SK-N-SH (cell line): ENCODE measurements around the gene CELF2. TPM values are rescaled to one million over a fixed set of nuclear protein-coding genes. Genes with fewer than 3 reads are reported as not detected.

Source experiments
- CTCF ChIA-PET: fragments of 300-600, 350-600 bp; formaldehyde crosslinking; extraction: SDS; loops from one replicate; lab custom pipeline; 2021; lab: Yijun Ruan, JAX
- POLR2A ChIA-PET: fragments of 350-600 bp; sonication (Branson Sonifier 250); formaldehyde crosslinking; extraction: SDS; loops from one replicate; lab custom pipeline; 2020; ENCODE audit warnings: antibody characterized with exemption, inconsistent platforms; lab: Yijun Ruan, JAX
- DNase-seq: peaks from one replicate; pipeline ENCODE4 v3.0.0; 2012
- H2AFZ ChIP-seq: fragments of 200-600 bp; sonication (generic); 2 replicates; pipeline ENCODE4 v1.8.1; 2016; ENCODE audit warnings: antibody characterized with exemption, mild to moderate bottlenecking, low read depth
- H3F3A ChIP-seq: fragments of 200-600 bp; sonication (generic); replicated peaks from 2 replicates; pipeline ENCODE3; 2016; ENCODE audit warnings: antibody characterized with exemption, mild to moderate bottlenecking; ENCODE audit not compliant: insufficient read depth
- H3K27ac ChIP-seq, 2 experiments: fragments of 200-500 bp in 1 of 2; fragments of 200-600 bp in 1 of 2; sonication (Bioruptor generic) in 1 of 2; sonication (generic), shearing (Covaris generic) in 1 of 2; 2 replicates each; pipeline versions ENCODE4 v1.5.1 to v1.6.1; 2014 to 2016; ENCODE audit warnings: low read depth in 2 of 2, inconsistent platforms in 1 of 2, low read length in 1 of 2, mild to moderate bottlenecking in 1 of 2, mixed read lengths in 1 of 2
- H3K27me3 ChIP-seq: fragments of 200-600 bp; sonication (generic), shearing (Covaris generic); 2 replicates; pipeline ENCODE4 v1.6.1; 2016; ENCODE audit warnings: mixed run types; ENCODE audit not compliant: insufficient read depth
- H3K36me3 ChIP-seq, 2 experiments: fragments of 200-500 bp in 1 of 2; fragments of 200-600 bp in 1 of 2; sonication (Bioruptor generic) in 1 of 2; sonication (generic) in 1 of 2; replicated peaks in 1 of 2; 2 replicates each; pipeline versions ENCODE3 to v1.5.1; 2014 to 2016; ENCODE audit warnings: low read length in 1 of 2, mild to moderate bottlenecking in 1 of 2; ENCODE audit not compliant: insufficient read depth in 2 of 2, control insufficient read depth in 1 of 2
- H3K4me1 ChIP-seq, 2 experiments: fragments of 200-500 bp in 1 of 2; fragments of 200-600 bp in 1 of 2; sonication (Bioruptor generic) in 1 of 2; sonication (generic), shearing (Covaris generic) in 1 of 2; 2 replicates each; pipeline versions ENCODE4 v1.5.1 to v1.6.1; 2014 to 2016; ENCODE audit warnings: low read depth in 1 of 2, low read length in 1 of 2, mixed run types in 1 of 2; ENCODE audit not compliant: insufficient read depth in 2 of 2, control insufficient read depth in 1 of 2
- H3K4me2 ChIP-seq: fragments of 200-600 bp; sonication (generic), shearing (Covaris generic); 2 replicates; pipeline ENCODE4 v1.6.1; 2017; ENCODE audit warnings: mixed run types
- H3K4me3 ChIP-seq, 2 experiments: fragments of 200-500 bp in 1 of 2; fragments of 200-600 bp in 1 of 2; sonication (Bioruptor generic) in 1 of 2; sonication (generic), shearing (Covaris generic) in 1 of 2; 2 replicates each; pipeline versions ENCODE4 v1.5.1 to v1.8.1; 2014 to 2016; ENCODE audit warnings: low read depth in 2 of 2, inconsistent platforms in 1 of 2, low read length in 1 of 2, mild to moderate bottlenecking in 1 of 2, mixed read lengths in 1 of 2, moderate library complexity in 1 of 2
- H3K79me2 ChIP-seq: fragments of 200-600 bp; sonication (generic); 2 replicates; pipeline ENCODE4 v1.8.1; 2017; ENCODE audit warnings: mild to moderate bottlenecking; ENCODE audit not compliant: insufficient read depth
- H3K9ac ChIP-seq: fragments of 200-600 bp; sonication (generic); 2 replicates; pipeline ENCODE4 v1.6.1; 2017; ENCODE audit warnings: mixed run types
- H3K9me2 ChIP-seq: fragments of 200-600 bp; sonication (generic); 2 replicates; pipeline ENCODE4 v1.6.1; 2017; ENCODE audit warnings: mixed run types
- H3K9me3 ChIP-seq: fragments of 200-600 bp; sonication (generic); 2 replicates; pipeline ENCODE4 v1.6.1; 2017; ENCODE audit warnings: mixed run types, mild to moderate bottlenecking, moderate library complexity
- H4K20me1 ChIP-seq: fragments of 200-600 bp; sonication (generic); 2 replicates; pipeline ENCODE4 v1.6.1; 2017; ENCODE audit warnings: mild to moderate bottlenecking, mixed run types; ENCODE audit not compliant: insufficient read depth
- CHD2 ChIP-seq: fragments of 150-350 bp; IDR thresholded peaks from 2 replicates; pipeline ENCODE4 v1.6.1; 2018; ENCODE audit warnings: low read length; ENCODE audit not compliant: partially characterized antibody
- EZH2phosphoT487 ChIP-seq: fragments of 200-600 bp; sonication (generic); IDR thresholded peaks from 2 replicates; pipeline ENCODE4 v1.6.1; 2017; ENCODE audit warnings: low read depth, mixed run types, mild to moderate bottlenecking, antibody characterized with exemption, moderate library complexity, borderline replicate concordance
- FOSL2 ChIP-seq: IDR thresholded peaks from 2 replicates; pipeline ENCODE4 v1.4.0; 2012; ENCODE audit warnings: low read depth, mild to moderate bottlenecking, moderate library complexity, borderline replicate concordance
- FOXM1 ChIP-seq: IDR thresholded peaks from 2 replicates; pipeline ENCODE4 v1.4.0; 2012; ENCODE audit warnings: low read depth, mild to moderate bottlenecking
- GABPA ChIP-seq: IDR thresholded peaks from 2 replicates; pipeline ENCODE4 v1.4.0; 2012; ENCODE audit warnings: low read depth, mild to moderate bottlenecking
- JUND ChIP-seq: IDR thresholded peaks from 2 replicates; pipeline ENCODE4 v1.4.0; 2012
- MXI1 ChIP-seq: IDR thresholded peaks from 2 replicates; pipeline ENCODE4 v1.6.1; 2012; ENCODE audit warnings: mild to moderate bottlenecking, low read depth, low read length, improper control_type of control experiment
- NFIC ChIP-seq: IDR thresholded peaks from 2 replicates; pipeline ENCODE4 v1.4.0; 2012; ENCODE audit warnings: borderline replicate concordance
- POLR2AphosphoS5 ChIP-seq: IDR thresholded peaks from 2 replicates; pipeline ENCODE4 v1.6.1; 2012; ENCODE audit warnings: low read depth, low read length
- RAD21 ChIP-seq: IDR thresholded peaks from 2 replicates; pipeline ENCODE4 v1.6.1; 2012; ENCODE audit warnings: mild to moderate bottlenecking, low read length
- SIN3A ChIP-seq: IDR thresholded peaks from 2 replicates; pipeline ENCODE4 v1.6.1; 2012; ENCODE audit warnings: low read depth, mild to moderate bottlenecking, low read length, moderate library complexity, borderline replicate concordance
- SMC3 ChIP-seq: IDR thresholded peaks from 2 replicates; pipeline ENCODE4 v1.6.1; 2012; ENCODE audit warnings: low read depth, low read length, improper control_type of control experiment
- TCF12 ChIP-seq: IDR thresholded peaks from 2 replicates; pipeline ENCODE4 v1.4.0; 2012
- YY1 ChIP-seq: IDR thresholded peaks from 2 replicates; pipeline ENCODE4 v1.4.0; 2012; ENCODE audit warnings: low read depth, mild to moderate bottlenecking
- WGBS: methylation state at CpG from one replicate; pipeline ENCODE4 v1.1.6; 2017; ENCODE audit warnings: low lambda C conversion rate; 5-methylcytosine and 5-hydroxymethylcytosine counted together
- polyA plus RNA-seq, 3 experiments: library from polyadenylated mRNA; depleted of rRNA; stranded (reverse); fragments of >200 nt; gene quantifications; 2 replicates each; pipeline ENCODE4 v1.2.3, GENCODE V29; 2012
- TF ChIP-seq, protein P1 (sequence below): IDR thresholded peaks from 2 replicates; pipeline ENCODE4 v1.4.0; 2012; ENCODE audit warnings: low read depth, borderline replicate concordance
- TF ChIP-seq, protein P2 (sequence below): fragments of 200-600 bp; sonication (generic); IDR thresholded peaks from 2 replicates; pipeline ENCODE4 v1.6.1; 2017; ENCODE audit warnings: antibody characterized with exemption, mild to moderate bottlenecking, moderate library complexity
- TF ChIP-seq, protein P3 (sequence below): fragments of 150-350 bp; IDR thresholded peaks from 2 replicates; pipeline ENCODE4 v1.6.1; 2016; ENCODE audit warnings: mild to moderate bottlenecking, low read depth, low read length
- TF ChIP-seq, protein P4 (sequence below): IDR thresholded peaks from 2 replicates; pipeline ENCODE4 v1.6.1; 2012; ENCODE audit warnings: mild to moderate bottlenecking, low read depth, low read length, moderate library complexity
- TF ChIP-seq, protein P5 (sequence below): IDR thresholded peaks from 2 replicates; pipeline ENCODE4 v1.4.0; 2012; ENCODE audit warnings: low read depth

CELF2 gene
- polyA plus RNA-seq, 1 of the 3 experiments (the other 2 are of a cell fraction): 0.03 TPM

DNA sequence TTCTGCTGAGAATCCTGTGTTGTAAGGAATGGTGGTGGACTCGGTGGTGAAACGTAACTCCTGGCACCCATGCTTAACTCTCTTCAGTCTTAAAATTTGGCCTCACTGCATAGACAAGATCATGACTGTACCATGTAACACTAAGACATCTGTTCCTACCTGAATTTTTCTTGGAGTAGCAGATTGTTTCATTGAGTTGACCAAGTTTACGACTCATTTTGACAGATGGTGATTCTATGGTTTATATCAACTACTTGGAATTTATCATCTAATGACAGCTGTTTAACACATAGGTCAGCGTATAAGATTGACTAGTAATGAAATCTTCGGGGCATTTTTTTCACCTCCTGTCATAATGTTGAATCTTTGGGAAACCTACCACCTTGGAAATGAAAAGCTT, 184.2 kb downstream of the CELF2 start:
- H3K36me3 ChIP-seq: no peaks in the 10 kb centered on the region
- H3K9me2 ChIP-seq: no peaks in the 10 kb centered on the region
- POLR2A ChIA-PET: no interaction called here
- peaks cover 3% of the 10 kb centered on the region; the same call in 1 of the 2 replicates for H3K9me3 ChIP-seq
- H4K20me1 ChIP-seq: no peaks in the 10 kb centered on the region
- no peaks in the 10 kb centered on the region for H3K27me3 ChIP-seq
- H3K4me3 ChIP-seq: no peak overlapping the region
- no peak overlapping the region for H3K9ac ChIP-seq
- CTCF ChIA-PET: interaction anchor here (0.9 kb wide), 1 partner anchor 28 kb away, joined by 4 read pairs; no protein-coding TSS in a partner anchor
- no peak overlapping the region for H2AFZ ChIP-seq
- no peak overlapping the region for H3K27ac ChIP-seq
- H3K4me1 ChIP-seq: no peaks in the 10 kb centered on the region
- no peaks in the 10 kb centered on the region for H3K79me2 ChIP-seq
- H3K4me2 ChIP-seq: no peak overlapping the region
- WGBS: 24% methylated on average over 5 of the region's 5 CpGs
- H3F3A ChIP-seq: no peaks in the 10 kb centered on the region
- TF ChIP-seq GABPA (no peak), EZH2phosphoT487 (no peak), TCF12 (no peak), SMC3 (no peak), JUND (no peak), FOSL2 (no peak), MXI1 (no peak), FOXM1 (no peak), NFIC (no peak), SIN3A (no peak), CHD2 (no peak), RAD21 (no peak), YY1 (no peak), POLR2AphosphoS5 (no peak)
- TF ChIP-seq, protein P1, sequence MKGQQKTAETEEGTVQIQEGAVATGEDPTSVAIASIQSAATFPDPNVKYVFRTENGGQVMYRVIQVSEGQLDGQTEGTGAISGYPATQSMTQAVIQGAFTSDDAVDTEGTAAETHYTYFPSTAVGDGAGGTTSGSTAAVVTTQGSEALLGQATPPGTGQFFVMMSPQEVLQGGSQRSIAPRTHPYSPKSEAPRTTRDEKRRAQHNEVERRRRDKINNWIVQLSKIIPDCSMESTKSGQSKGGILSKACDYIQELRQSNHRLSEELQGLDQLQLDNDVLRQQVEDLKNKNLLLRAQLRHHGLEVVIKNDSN: no peak
- TF ChIP-seq, protein P2, sequence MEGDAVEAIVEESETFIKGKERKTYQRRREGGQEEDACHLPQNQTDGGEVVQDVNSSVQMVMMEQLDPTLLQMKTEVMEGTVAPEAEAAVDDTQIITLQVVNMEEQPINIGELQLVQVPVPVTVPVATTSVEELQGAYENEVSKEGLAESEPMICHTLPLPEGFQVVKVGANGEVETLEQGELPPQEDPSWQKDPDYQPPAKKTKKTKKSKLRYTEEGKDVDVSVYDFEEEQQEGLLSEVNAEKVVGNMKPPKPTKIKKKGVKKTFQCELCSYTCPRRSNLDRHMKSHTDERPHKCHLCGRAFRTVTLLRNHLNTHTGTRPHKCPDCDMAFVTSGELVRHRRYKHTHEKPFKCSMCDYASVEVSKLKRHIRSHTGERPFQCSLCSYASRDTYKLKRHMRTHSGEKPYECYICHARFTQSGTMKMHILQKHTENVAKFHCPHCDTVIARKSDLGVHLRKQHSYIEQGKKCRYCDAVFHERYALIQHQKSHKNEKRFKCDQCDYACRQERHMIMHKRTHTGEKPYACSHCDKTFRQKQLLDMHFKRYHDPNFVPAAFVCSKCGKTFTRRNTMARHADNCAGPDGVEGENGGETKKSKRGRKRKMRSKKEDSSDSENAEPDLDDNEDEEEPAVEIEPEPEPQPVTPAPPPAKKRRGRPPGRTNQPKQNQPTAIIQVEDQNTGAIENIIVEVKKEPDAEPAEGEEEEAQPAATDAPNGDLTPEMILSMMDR: no peak
- TF ChIP-seq, protein P3, sequence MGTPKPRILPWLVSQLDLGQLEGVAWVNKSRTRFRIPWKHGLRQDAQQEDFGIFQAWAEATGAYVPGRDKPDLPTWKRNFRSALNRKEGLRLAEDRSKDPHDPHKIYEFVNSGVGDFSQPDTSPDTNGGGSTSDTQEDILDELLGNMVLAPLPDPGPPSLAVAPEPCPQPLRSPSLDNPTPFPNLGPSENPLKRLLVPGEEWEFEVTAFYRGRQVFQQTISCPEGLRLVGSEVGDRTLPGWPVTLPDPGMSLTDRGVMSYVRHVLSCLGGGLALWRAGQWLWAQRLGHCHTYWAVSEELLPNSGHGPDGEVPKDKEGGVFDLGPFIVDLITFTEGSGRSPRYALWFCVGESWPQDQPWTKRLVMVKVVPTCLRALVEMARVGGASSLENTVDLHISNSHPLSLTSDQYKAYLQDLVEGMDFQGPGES: no peak
- TF ChIP-seq, protein P4, sequence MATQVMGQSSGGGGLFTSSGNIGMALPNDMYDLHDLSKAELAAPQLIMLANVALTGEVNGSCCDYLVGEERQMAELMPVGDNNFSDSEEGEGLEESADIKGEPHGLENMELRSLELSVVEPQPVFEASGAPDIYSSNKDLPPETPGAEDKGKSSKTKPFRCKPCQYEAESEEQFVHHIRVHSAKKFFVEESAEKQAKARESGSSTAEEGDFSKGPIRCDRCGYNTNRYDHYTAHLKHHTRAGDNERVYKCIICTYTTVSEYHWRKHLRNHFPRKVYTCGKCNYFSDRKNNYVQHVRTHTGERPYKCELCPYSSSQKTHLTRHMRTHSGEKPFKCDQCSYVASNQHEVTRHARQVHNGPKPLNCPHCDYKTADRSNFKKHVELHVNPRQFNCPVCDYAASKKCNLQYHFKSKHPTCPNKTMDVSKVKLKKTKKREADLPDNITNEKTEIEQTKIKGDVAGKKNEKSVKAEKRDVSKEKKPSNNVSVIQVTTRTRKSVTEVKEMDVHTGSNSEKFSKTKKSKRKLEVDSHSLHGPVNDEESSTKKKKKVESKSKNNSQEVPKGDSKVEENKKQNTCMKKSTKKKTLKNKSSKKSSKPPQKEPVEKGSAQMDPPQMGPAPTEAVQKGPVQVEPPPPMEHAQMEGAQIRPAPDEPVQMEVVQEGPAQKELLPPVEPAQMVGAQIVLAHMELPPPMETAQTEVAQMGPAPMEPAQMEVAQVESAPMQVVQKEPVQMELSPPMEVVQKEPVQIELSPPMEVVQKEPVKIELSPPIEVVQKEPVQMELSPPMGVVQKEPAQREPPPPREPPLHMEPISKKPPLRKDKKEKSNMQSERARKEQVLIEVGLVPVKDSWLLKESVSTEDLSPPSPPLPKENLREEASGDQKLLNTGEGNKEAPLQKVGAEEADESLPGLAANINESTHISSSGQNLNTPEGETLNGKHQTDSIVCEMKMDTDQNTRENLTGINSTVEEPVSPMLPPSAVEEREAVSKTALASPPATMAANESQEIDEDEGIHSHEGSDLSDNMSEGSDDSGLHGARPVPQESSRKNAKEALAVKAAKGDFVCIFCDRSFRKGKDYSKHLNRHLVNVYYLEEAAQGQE: no peak
- TF ChIP-seq, protein P5, sequence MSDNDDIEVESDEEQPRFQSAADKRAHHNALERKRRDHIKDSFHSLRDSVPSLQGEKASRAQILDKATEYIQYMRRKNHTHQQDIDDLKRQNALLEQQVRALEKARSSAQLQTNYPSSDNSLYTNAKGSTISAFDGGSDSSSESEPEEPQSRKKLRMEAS: no peak
- DNase-seq: no peak
